ENCODE data around the gene SELL. TPM values are rescaled to one million over a fixed set of nuclear protein-coding genes. Genes with fewer than 3 reads are reported as not detected.

SELL gene
- total RNA-seq = 1 to 10 TPM in 1 of 2 donors, under 1 TPM in 1; 0.87 to 3.2 TPM
- polyA plus RNA-seq (ENCODE audit: insufficient read depth, low read depth, low replicate concordance) = 4.0 TPM
- long read RNA-seq, donor 1 = 0 reads
- long read RNA-seq, donor 2 = 0 reads

- Histone ChIP-seq H3K4me1 (no peaks in the 10 kb centered on the region), H3K4me3 (no peak within 1 kb of the TSS), H3K27ac (no peak within 1 kb of the TSS), H3K27me3 (no peaks in the 10 kb centered on the region), H3K36me3 (ENCODE audit: low read depth, missing control alignments) (no peaks in the 10 kb centered on the region), H3K9me3 (no peaks in the 10 kb centered on the region)
- DNase-seq = peak; percentile 74
- peak; percentile 40 to 76 (median 63) for TF ChIP-seq CTCF (IDR thresholded peaks at IDR 0.05)
- TF ChIP-seq POLR2A (IDR thresholded peaks at IDR 0.05) = no peak
- intact Hi-C loops (cut with DNase I; ENCODE audit: low total_unique reads) = no loop called here
- 9 to 20% methylated on average over 6 of the region's 6 CpGs for WGBS, 2 donors
Observed at GRCh38 chr1:169711469-169712308, at the start of gene SELL. SELL (minus strand) TSS chr1:169711620; CDS start chr1:169711498, 122 bp downstream.

GRCh38 chr1:169759038-169759437, 47.6 kb upstream of the SELL start:
- H3K27ac ChIP-seq = no peak overlapping the region
- WGBS, 2 donors = 96% methylated on average over 3 of the region's 3 CpGs
- H3K4me1 ChIP-seq = no peaks in the 10 kb centered on the region
- intact Hi-C loops (cut with DNase I; ENCODE audit: low total_unique reads) = no loop called here
- no peaks in the 10 kb centered on the region for H3K9me3 ChIP-seq
- no peaks in the 10 kb centered on the region for H3K27me3 ChIP-seq
- H3K36me3 ChIP-seq (ENCODE audit: low read depth, missing control alignments) = no peaks in the 10 kb centered on the region
- no peak overlapping the region for H3K4me3 ChIP-seq
- no peak for DNase-seq
- no peak for TF ChIP-seq CTCF (IDR thresholded peaks at IDR 0.05)
- TF ChIP-seq POLR2A (IDR thresholded peaks at IDR 0.05) = no peak

- H3K27me3 ChIP-seq = no peaks in the 10 kb centered on the region
- intact Hi-C loops (cut with DNase I; ENCODE audit: low total_unique reads) = no loop called here
- H3K9me3 ChIP-seq = no peaks in the 10 kb centered on the region
- TF ChIP-seq CTCF (IDR thresholded peaks at IDR 0.05) = no peak
- TF ChIP-seq POLR2A (IDR thresholded peaks at IDR 0.05) = no peak
- no peaks in the 10 kb centered on the region for H3K36me3 ChIP-seq (ENCODE audit: low read depth, missing control alignments)
- H3K4me3 ChIP-seq = no peak overlapping the region
- no peak for DNase-seq
- H3K27ac ChIP-seq = no peak overlapping the region
- 76 to 85% methylated on average over 4 of the region's 4 CpGs for WGBS, 2 donors
- H3K4me1 ChIP-seq = no peaks in the 10 kb centered on the region
Observed at GRCh38 chr1:169753549-169753948, 42.1 kb upstream of the SELL start.

GRCh38 chr1:169750041-169750440, 38.6 kb upstream of the SELL start:
- intact Hi-C loops (cut with DNase I; ENCODE audit: low total_unique reads) = no loop called here
- Histone ChIP-seq H3K27ac (no peak overlapping the region), H3K36me3 (ENCODE audit: low read depth, missing control alignments) (no peaks in the 10 kb centered on the region), H3K27me3 (no peaks in the 10 kb centered on the region), H3K9me3 (no peaks in the 10 kb centered on the region), H3K4me3 (no peak overlapping the region), H3K4me1 (peaks cover 3% of the 10 kb centered on the region)
- DNase-seq = no peak
- whole genome bisulfite sequencing, 2 donors = 96% methylated on average over 1 of the region's 1 CpG
- TF ChIP-seq POLR2A (IDR thresholded peaks at IDR 0.05) = no peak
- TF ChIP-seq CTCF (IDR thresholded peaks at IDR 0.05) = no peak
